Mesodermal cell (in vitro differentiated cells): ENCODE data around the gene RXRB.

Experiments
- H3K27ac ChIP-seq: 2 replicates; pipeline ENCODE4 v1.7.0; 2013; ENCODE audit warnings: mild to moderate bottlenecking, low read depth, low read length, moderate library complexity; ENCODE audit not compliant: severe bottlenecking
- H3K36me3 ChIP-seq: 2 replicates; pipeline ENCODE4 v1.7.1; 2013; ENCODE audit warnings: mild to moderate bottlenecking, low read length, moderate library complexity; ENCODE audit not compliant: control insufficient read depth, insufficient read depth
- H3K4me1 ChIP-seq: one replicate; pipeline ENCODE4 v1.7.1; 2013; ENCODE audit warnings: mild to moderate bottlenecking, low read length; ENCODE audit not compliant: insufficient read depth, control insufficient read depth, poor library complexity, severe bottlenecking
- H3K4me3 ChIP-seq: 2 replicates; pipeline ENCODE4 v1.7.0; 2013; ENCODE audit warnings: low read length, control low read depth, mild to moderate bottlenecking; ENCODE audit not compliant: insufficient read depth, poor library complexity, severe bottlenecking; ENCODE audit errors: extremely low read depth
- H3K9me3 ChIP-seq: 2 replicates; pipeline ENCODE4 v1.7.1; 2013; ENCODE audit warnings: mild to moderate bottlenecking, low read length, moderate library complexity; ENCODE audit not compliant: control insufficient read depth
- WGBS, 2 experiments: methylation state at CpG; one replicate each; pipeline ENCODE4 v1.1.5; 2013; ENCODE audit warnings: missing lambda C conversion rate in 2 of 2; ENCODE audit not compliant: insufficient coverage in 2 of 2; 5-methylcytosine and 5-hydroxymethylcytosine counted together

Gene RXRB

GRCh38 chr6:33203443-33204164 lies 3.1 kb upstream of the RXRB start:
- peaks cover 30% of the 10 kb centered on the region for H3K4me1 ChIP-seq
- no peaks in the 10 kb centered on the region for H3K9me3 ChIP-seq
- peak overlapping the region; percentile 13 for H3K27ac ChIP-seq
- 96 to 100% methylated on average over 2 to 5 of the region's 7 CpGs for WGBS, 2 experiments
- H3K4me3 ChIP-seq, result no peak overlapping the region
- peaks cover 32% of the 10 kb centered on the region for H3K36me3 ChIP-seq

- H3K27ac ChIP-seq, result no peak overlapping the region
- 97 to 100% methylated on average over 6 of the region's 6 CpGs for WGBS, 2 experiments
- no peak overlapping the region for H3K4me3 ChIP-seq
- peaks cover 32% of the 10 kb centered on the region for H3K36me3 ChIP-seq
- no peaks in the 10 kb centered on the region for H3K9me3 ChIP-seq
- peaks cover 30% of the 10 kb centered on the region for H3K4me1 ChIP-seq
Observed at GRCh38 chr6:33202799-33203198, 2.3 kb upstream of the RXRB start.

GRCh38 chr6:33201935-33202334 lies 1.5 kb upstream of the RXRB start:
- Histone ChIP-seq H3K9me3 (no peaks in the 10 kb centered on the region), H3K27ac (no peak overlapping the region), H3K4me1 (peaks cover 29% of the 10 kb centered on the region), H3K36me3 (peaks cover 36% of the 10 kb centered on the region), H3K4me3 (peak overlapping the region; percentile 95)
- WGBS, 2 experiments, result 88 to 100% methylated on average over 2 to 3 of the region's 6 CpGs

DNA sequence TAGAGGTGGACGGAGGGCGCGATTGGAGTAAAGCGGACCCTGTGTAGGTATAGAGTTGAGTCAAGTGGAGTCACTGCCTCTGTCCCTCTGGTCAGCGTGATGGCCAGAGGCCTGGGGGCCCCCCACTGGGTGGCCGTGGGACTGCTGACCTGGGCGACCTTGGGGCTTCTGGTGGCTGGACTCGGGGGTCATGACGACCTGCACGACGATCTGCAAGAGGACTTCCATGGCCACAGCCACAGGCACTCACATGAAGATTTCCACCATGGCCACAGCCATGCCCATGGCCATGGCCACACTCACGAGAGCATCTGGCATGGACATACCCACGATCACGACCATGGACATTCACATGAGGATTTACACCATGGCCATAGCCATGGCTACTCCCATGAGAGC lies 681 bp upstream of the RXRB start:
- Histone ChIP-seq H3K36me3 (peaks cover 44% of the 10 kb centered on the region), H3K9me3 (no peaks in the 10 kb centered on the region), H3K4me1 (peaks cover 21% of the 10 kb centered on the region), H3K4me3 (peak overlapping the region; percentile 95), H3K27ac (peak overlapping the region; percentile 99)
- WGBS, 2 experiments, result 4 to 6% methylated on average over 13 to 14 of the region's 14 CpGs

- Histone ChIP-seq H3K36me3 (peaks cover 58% of the 10 kb centered on the region), H3K4me3 (peak overlapping the region; percentile 95), H3K27ac (peak overlapping the region; percentile 99), H3K4me1 (peaks cover 8% of the 10 kb centered on the region), H3K9me3 (no peaks in the 10 kb centered on the region)
- WGBS, 2 experiments, result 0 to 4% methylated on average over 7 to 21 of the region's 26 CpGs
Observed at GRCh38 chr6:33199687-33200218, 712 bp downstream of the RXRB start.

GRCh38 chr6:33198853-33199436 lies 1.5 kb downstream of the RXRB start:
- no peak overlapping the region for H3K27ac ChIP-seq
- peaks cover 8% of the 10 kb centered on the region for H3K4me1 ChIP-seq
- H3K36me3 ChIP-seq, result peaks cover 62% of the 10 kb centered on the region
- peak overlapping the region; percentile 95 for H3K4me3 ChIP-seq
- no peaks in the 10 kb centered on the region for H3K9me3 ChIP-seq
- 60% methylated on average over 1 of the region's 3 CpGs; no CpG with 5 or more reads in 1 of the 2 experiments for WGBS, 2 experiments

- H3K4me1 ChIP-seq, result peaks cover 8% of the 10 kb centered on the region
- WGBS, 2 experiments, result 83 to 85% methylated on average over 4 of the region's 6 CpGs
- no peaks in the 10 kb centered on the region for H3K9me3 ChIP-seq
- peaks cover 61% of the 10 kb centered on the region for H3K36me3 ChIP-seq
- H3K27ac ChIP-seq, result no peak overlapping the region
- no peak overlapping the region for H3K4me3 ChIP-seq
Observed at GRCh38 chr6:33198159-33198852, 2.2 kb downstream of the RXRB start.

GRCh38 chr6:33197431-33198048 lies 2.9 kb downstream of the RXRB start:
- Histone ChIP-seq H3K4me1 (peaks cover 8% of the 10 kb centered on the region), H3K4me3 (no peak overlapping the region), H3K36me3 (peaks cover 53% of the 10 kb centered on the region), H3K9me3 (no peaks in the 10 kb centered on the region), H3K27ac (no peak overlapping the region)
- 49 to 78% methylated on average over 3 to 7 of the region's 12 CpGs for WGBS, 2 experiments

- 87 to 92% methylated on average over 11 to 13 of the region's 15 CpGs for WGBS, 2 experiments
- no peaks in the 10 kb centered on the region for H3K9me3 ChIP-seq
- H3K4me3 ChIP-seq, result no peak overlapping the region
- H3K36me3 ChIP-seq, result peaks cover 39% of the 10 kb centered on the region
- no peak overlapping the region for H3K27ac ChIP-seq
- no peaks in the 10 kb centered on the region for H3K4me1 ChIP-seq
Observed at GRCh38 chr6:33195304-33196165, 4.9 kb downstream of the RXRB start.
